ENCODE results near the gene QRFPR. TPM values are rescaled to one million over a fixed set of nuclear protein-coding genes. Genes with fewer than 3 reads are reported as not detected.
"Not testable (repeated sequence)": the region's sequence is repeated elsewhere in the genome, so short reads cannot be mapped to it uniquely, and the experiment has no call there.

QRFPR gene
- total RNA-seq, 4 donors from 2014 or later: 1.4 TPM; not detected in 3

DNA sequence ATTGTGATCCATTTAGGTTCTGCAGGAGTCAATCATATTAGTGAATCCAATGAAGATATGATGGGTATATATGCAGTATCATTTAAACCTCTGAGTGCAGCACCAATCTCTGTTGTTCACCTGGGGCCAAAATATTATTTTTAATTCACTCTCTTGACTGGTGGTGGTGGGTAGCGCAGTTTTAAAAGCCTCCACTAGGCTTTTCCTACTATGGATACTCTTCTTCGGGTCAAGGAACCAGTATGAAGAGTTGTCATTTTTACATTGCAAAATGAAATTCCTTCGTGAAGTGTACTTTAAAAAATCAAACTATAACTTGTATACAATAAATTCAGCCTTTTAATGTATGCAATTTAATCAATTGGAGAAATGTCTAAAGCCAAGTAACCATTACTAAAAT, 56.5 kb downstream of the QRFPR start:
- ATAC-seq (ENCODE audit: low FRiP score) (no peak), DNase-seq (ENCODE audit: low spot score) (no peak)
- TF ChIP-seq, protein P1, sequence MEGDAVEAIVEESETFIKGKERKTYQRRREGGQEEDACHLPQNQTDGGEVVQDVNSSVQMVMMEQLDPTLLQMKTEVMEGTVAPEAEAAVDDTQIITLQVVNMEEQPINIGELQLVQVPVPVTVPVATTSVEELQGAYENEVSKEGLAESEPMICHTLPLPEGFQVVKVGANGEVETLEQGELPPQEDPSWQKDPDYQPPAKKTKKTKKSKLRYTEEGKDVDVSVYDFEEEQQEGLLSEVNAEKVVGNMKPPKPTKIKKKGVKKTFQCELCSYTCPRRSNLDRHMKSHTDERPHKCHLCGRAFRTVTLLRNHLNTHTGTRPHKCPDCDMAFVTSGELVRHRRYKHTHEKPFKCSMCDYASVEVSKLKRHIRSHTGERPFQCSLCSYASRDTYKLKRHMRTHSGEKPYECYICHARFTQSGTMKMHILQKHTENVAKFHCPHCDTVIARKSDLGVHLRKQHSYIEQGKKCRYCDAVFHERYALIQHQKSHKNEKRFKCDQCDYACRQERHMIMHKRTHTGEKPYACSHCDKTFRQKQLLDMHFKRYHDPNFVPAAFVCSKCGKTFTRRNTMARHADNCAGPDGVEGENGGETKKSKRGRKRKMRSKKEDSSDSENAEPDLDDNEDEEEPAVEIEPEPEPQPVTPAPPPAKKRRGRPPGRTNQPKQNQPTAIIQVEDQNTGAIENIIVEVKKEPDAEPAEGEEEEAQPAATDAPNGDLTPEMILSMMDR (IDR thresholded peaks at IDR 0.05): no peak

DNA sequence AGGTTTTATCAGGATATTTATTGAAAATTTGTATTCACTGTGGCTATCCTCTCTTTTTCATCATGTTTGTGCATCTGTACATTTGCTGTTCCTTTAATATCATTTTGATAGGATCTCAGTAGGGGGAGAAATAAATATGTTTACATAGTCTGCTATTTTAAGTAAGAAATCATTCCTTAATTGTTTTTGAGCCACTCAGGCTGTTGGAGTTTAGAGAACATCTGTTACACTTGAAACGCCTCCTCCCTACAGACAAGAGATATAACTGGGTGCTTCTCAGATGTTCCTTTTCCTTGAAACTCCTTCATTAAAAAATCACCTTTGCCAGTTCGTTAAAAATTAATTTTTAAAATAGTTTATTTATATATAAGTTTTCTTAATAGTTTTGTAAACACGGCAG, 59.4 kb downstream of the QRFPR start:
- DNase-seq (ENCODE audit: low spot score) (no peak), ATAC-seq (ENCODE audit: low FRiP score) (no peak)
- TF ChIP-seq, protein P1 (IDR thresholded peaks at IDR 0.05): no peak

DNA sequence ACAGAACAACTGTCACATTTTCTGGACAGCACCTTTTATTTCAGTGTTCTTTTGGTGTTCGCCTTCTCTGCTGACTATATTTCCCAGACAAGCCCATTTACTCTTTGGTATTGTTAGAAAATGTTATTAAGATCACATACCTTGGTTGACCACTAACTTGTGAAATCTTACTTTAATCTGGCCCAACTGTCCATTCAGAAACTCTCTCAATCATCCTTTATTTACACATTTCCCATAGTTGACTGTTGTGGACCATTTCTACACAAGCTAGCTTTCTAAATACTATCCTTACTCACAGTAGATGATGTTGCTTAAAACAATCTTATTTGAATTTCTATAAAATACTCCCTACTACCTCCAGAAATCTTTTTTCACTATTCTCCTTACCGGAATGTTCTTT, 64.7 kb downstream of the QRFPR start:
- ATAC-seq (ENCODE audit: low FRiP score) (no peak), DNase-seq (ENCODE audit: low spot score) (no peak)
- TF ChIP-seq, protein P1 (IDR thresholded peaks at IDR 0.05): no peak

DNA sequence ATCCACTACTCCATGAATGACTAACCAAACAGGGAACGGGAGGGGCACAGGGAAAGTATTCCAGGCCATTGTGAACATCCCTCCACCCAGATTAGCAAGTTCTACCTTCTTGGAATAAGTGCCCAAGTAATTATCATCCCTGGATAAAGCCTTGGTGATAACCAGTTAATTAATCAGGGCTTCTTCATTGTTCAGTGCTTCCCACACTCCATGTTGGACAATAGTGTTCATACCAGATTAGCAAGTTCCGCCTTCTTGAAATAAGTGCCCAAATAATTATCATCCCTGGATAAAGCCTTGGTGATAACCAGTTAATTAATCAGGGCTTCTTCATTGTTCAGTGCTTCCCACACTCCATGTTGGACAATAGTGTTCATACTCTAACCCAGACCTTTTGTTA, 67.4 kb downstream of the QRFPR start:
- ATAC-seq (ENCODE audit: low FRiP score); DNase-seq (ENCODE audit: low spot score): not testable (repeated sequence)

DNA sequence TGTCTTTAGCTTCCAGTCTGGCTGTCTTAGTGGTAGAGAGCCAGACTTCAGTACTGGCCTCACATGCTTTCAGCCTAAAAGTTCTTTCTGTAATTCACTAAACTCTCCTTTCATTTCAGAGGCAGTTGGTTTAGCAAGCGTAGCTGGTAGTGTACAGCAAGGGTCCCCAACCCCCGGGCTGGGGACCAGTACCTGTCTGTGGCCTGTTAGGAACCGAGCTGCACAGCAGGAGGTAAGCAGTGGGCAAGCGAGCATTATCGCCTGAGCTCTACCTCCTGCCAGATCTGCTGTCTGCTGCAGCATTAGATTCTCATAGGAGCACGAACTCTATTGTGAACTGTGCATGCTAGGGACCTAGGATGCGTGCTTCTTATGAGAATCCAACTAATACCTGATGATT, 72.0 kb downstream of the QRFPR start:
- TF ChIP-seq, protein P1 (IDR thresholded peaks at IDR 0.05): no peak
- no peak for ATAC-seq (ENCODE audit: low FRiP score)
- DNase-seq (ENCODE audit: low spot score): no peak

DNA sequence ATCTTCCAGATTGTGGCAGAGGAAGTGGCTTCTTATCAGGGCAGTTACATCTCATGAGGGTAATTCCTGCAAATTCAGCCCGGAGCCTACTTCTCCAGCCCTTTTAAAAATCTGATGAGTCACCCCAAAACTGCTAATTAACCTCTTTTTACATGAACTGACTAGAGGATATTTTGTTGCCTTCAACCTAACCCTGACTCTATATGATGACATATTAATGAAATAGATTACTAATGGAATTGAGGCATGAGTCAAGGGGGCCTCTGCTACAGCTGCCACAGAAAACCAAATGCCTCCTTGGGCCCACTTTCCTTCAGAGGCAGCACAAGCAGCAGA, 72.5 kb downstream of the QRFPR start:
- DNase-seq (ENCODE audit: low spot score): no peak
- TF ChIP-seq, protein P1 (IDR thresholded peaks at IDR 0.05): no peak
- no peak for ATAC-seq (ENCODE audit: low FRiP score)

DNA sequence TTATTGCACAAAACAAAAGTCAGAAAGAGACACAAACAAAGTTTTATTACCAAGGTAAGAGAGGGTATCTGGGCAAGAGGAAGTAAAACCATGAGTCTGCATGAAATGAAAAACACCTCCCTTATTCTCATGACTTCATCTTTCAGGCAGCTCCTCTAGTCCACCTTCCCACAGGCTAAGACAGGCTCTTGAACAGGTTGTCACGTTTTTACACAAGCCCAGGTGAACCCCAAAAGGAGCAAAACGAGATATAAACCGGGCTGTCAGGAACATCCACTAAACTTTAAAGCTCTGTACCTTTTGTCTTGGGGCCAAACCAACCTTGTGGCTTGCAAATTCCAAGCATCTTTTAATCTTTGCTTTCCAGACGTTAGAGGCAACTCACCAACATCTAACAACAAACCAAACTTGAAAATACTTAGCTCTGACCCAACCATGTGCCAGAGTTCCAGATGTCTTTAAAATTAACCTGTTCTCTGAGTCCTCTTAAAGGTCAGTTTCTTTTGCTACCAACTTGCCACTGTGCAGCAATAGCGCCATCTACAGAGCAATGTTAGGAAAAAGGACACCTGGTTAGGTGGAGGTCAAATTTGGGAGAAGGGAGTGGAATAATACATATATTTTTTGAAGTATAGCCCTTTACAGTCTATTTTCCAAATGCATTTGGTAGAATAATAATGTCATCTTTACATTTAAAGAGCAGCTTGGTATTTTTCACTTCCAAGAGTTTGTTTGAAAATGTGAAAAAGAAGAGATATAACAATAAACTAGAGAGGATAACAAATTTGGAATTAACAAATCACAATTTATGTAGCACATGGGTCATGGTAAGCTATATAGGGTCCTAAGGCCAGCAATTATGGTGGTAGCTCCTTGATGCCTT, 73.1 kb downstream of the QRFPR start:
- ATAC-seq (ENCODE audit: low FRiP score) (no peak), DNase-seq (ENCODE audit: low spot score) (no peak)

More for the DNA sequence above, 73.1 kb downstream of the QRFPR start:
- TF ChIP-seq, protein P1 (IDR thresholded peaks at IDR 0.05): no peak

Measured in omental fat pad (tissue), 4 donors.